Activated naive CD8-positive, alpha-beta T cell treated with anti-CD3 and anti-CD28 coated beads for 36 hours (primary cell): Measurements from ENCODE around the gene RHBDD3. TPM values are rescaled to one million over a fixed set of nuclear protein-coding genes. Genes with fewer than 3 reads are reported as not detected.

Experiments
- DNase-seq: peaks from one replicate; pipeline ENCODE4 v3.0.0; 2021
- H3K27ac Mint-ChIP-seq: one replicate; pipeline ENCODE4 v1.8.0; 2022; ENCODE audit warnings: mild to moderate bottlenecking, moderate library complexity, mixed read lengths
- H3K27me3 Mint-ChIP-seq: one replicate; pipeline ENCODE4 v1.8.0; 2022; ENCODE audit warnings: mild to moderate bottlenecking, mixed read lengths
- H3K36me3 Mint-ChIP-seq: one replicate; pipeline ENCODE4 v1.8.0; 2021; ENCODE audit warnings: mild to moderate bottlenecking, mixed read lengths
- H3K4me1 Mint-ChIP-seq: one replicate; pipeline ENCODE4 v1.8.0; 2021; ENCODE audit warnings: mixed read lengths
- H3K4me3 Mint-ChIP-seq: one replicate; pipeline ENCODE4 v1.8.0; 2022; ENCODE audit warnings: mild to moderate bottlenecking, moderate library complexity, mixed read lengths
- H3K9me3 Mint-ChIP-seq: one replicate; pipeline ENCODE4 v1.8.0; 2022; ENCODE audit warnings: mixed read lengths
- total RNA-seq, 2 experiments: library from RNA; stranded (reverse); gene quantifications; one replicate each; pipeline ENCODE4 v1.2.3, GENCODE V29; 2021

The RHBDD3 gene
- total RNA-seq, 2 experiments from 2014 or later: 32.4 to 33.1 TPM

- Mint-ChIP-seq H3K27ac (no peak overlapping the region), H3K36me3 (no peaks in the 10 kb centered on the region), H3K27me3 (peaks cover 37% of the 10 kb centered on the region), H3K4me3 (no peak overlapping the region), H3K4me1 (peaks cover 27% of the 10 kb centered on the region), H3K9me3 (no peaks in the 10 kb centered on the region)
- DNase-seq: peak; percentile 54
Observed at GRCh38 chr22:29308791-29309262, 41.0 kb upstream of the RHBDD3 start.

DNA sequence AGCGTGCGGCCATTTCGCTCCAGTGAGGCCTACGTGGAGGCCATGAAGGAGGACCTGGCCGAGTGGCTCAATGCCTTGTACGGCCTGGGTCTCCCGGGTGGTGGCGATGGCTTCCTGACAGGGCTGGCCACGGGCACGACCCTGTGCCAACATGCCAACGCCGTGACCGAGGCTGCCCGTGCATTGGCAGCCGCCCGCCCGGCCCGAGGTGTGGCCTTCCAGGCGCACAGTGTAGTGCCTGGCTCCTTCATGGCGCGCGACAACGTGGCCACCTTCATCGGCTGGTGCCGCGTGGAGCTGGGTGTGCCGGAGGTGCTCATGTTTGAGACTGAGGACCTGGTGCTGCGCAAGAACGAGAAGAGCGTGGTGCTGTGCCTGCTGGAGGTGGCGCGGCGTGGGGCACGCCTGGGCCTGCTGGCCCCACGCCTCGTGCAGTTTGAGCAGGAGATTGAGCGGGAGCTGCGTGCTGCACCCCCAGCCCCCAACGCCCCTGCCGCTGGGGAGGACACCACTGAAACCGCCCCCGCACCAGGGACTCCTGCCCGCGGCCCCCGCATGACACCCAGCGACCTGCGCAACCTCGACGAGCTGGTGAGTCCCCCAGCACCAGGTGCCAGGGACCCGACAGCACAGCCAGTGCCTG, 40.5 kb upstream of the RHBDD3 start:
- H3K27ac Mint-ChIP-seq: no peak overlapping the region
- DNase-seq: no peak
- H3K4me3 Mint-ChIP-seq: no peak overlapping the region
- H3K4me1 Mint-ChIP-seq: peaks cover 23% of the 10 kb centered on the region
- peaks cover 31% of the 10 kb centered on the region for H3K27me3 Mint-ChIP-seq
- H3K36me3 Mint-ChIP-seq: no peaks in the 10 kb centered on the region
- H3K9me3 Mint-ChIP-seq: no peaks in the 10 kb centered on the region

- H3K27ac Mint-ChIP-seq: no peak overlapping the region
Observed at GRCh38 chr22:29307596-29308147, 39.9 kb upstream of the RHBDD3 start.

DNA sequence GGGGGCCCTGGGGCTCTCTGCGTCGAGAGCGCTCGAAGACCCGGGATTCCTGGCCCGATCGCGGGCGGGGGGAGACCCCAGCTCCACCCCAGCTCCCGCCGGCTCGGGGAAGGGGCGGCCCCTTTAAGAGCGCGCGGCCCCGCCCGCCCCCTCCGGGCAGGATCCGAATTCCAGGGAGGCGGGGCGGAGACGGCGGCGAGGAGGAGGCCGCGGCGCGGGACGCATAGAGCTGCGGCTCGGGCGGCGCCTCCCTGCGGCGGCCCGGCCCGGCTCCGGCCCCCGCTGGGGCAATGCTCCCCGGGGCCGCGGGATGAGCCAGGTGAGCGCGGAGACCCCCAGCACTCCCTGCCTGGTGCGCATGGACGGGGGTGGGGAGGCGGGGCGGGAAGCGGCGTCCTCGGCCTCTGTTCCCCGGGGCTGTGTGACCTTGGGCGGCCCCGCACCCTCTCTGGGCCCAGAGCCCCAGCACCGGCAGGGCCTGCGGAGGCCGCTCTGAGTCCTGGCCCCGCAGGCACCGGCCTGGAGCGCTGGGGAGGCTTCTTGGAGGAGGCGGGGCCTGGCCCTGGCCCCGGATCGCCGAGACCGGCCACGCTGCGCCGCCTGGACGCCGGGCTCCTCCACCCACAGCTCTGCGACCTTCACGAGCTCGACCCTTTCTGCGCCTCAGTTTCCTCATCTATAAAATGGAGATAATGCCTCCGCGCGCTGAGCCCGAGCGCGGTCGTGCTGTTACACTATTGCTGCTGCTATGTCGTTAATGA, 39.2 kb upstream of the RHBDD3 start:
- peaks cover 19% of the 10 kb centered on the region for H3K27me3 Mint-ChIP-seq
- no peaks in the 10 kb centered on the region for H3K36me3 Mint-ChIP-seq
- H3K4me3 Mint-ChIP-seq: peak overlapping the region; percentile 63
- DNase-seq: no peak
- no peak overlapping the region for H3K27ac Mint-ChIP-seq
- H3K9me3 Mint-ChIP-seq: no peaks in the 10 kb centered on the region
- peaks cover 21% of the 10 kb centered on the region for H3K4me1 Mint-ChIP-seq

More at GRCh38 chr22:29307596-29308147, 39.9 kb upstream of the RHBDD3 start:
- Mint-ChIP-seq H3K4me3 (peak overlapping the region; percentile 63), H3K27me3 (peaks cover 25% of the 10 kb centered on the region), H3K9me3 (no peaks in the 10 kb centered on the region), H3K4me1 (peaks cover 21% of the 10 kb centered on the region), H3K36me3 (no peaks in the 10 kb centered on the region)
- DNase-seq: no peak

GRCh38 chr22:29306175-29306834, 38.5 kb upstream of the RHBDD3 start, which contains the start of gene GAS2L1:
Gene GAS2L1, plus strand, starts transcription at chr22:29306650. Its CDS starts 1,456 bp downstream, at chr22:29308106.
- Mint-ChIP-seq H3K27ac (no peak within 1 kb of the TSS), H3K36me3 (no peaks in the 10 kb centered on the region), H3K9me3 (no peaks in the 10 kb centered on the region), H3K4me1 (peaks cover 21% of the 10 kb centered on the region), H3K27me3 (peaks cover 17% of the 10 kb centered on the region), H3K4me3 (peak within 1 kb of the TSS; percentile 63)
- DNase-seq: peak; percentile 65

DNA sequence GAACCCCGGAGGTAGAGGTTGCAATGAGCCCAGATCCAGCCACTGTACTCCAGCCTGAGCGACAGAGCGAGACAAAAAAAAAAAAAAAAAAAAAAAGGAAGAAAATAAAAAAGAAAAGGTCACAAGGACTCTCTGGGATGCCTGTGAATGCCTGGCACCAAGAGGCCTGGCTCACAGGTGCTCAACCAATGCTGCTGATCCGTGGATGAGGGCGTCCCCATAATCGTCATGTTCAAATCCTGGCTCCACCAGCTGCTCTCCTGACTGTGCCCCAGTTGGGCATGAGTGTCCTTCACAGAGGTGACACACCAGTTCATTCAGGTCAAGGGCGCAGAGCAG, 38.0 kb upstream of the RHBDD3 start:
- Mint-ChIP-seq H3K27me3 (peaks cover 17% of the 10 kb centered on the region), H3K9me3 (no peaks in the 10 kb centered on the region), H3K4me1 (peaks cover 17% of the 10 kb centered on the region), H3K36me3 (peaks cover 4% of the 10 kb centered on the region), H3K27ac (no peak overlapping the region), H3K4me3 (peak overlapping the region; percentile 62)
- no peak for DNase-seq

GRCh38 chr22:29302681-29303465, 35.1 kb upstream of the RHBDD3 start:
- peaks cover 17% of the 10 kb centered on the region for H3K27me3 Mint-ChIP-seq
- H3K4me1 Mint-ChIP-seq: peaks cover 9% of the 10 kb centered on the region
- H3K4me3 Mint-ChIP-seq: no peak overlapping the region
- no peak overlapping the region for H3K27ac Mint-ChIP-seq
- DNase-seq: no peak
- peaks cover 21% of the 10 kb centered on the region for H3K36me3 Mint-ChIP-seq
- no peaks in the 10 kb centered on the region for H3K9me3 Mint-ChIP-seq

DNA sequence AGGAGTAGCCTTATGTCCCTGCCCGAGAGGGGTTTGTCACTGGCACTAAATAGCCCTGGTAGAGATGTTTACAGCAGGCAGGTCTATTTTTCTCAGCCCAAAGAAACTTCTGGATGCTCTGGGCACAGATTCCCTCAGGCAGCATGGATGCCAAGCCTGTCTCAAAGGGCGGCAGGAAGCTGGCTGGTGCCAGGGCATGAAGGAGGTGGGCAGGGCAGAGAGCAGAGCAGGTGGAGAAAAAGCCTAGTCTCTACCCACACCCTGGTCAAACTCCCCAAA, 34.6 kb upstream of the RHBDD3 start:
- Mint-ChIP-seq H3K4me3 (no peak overlapping the region), H3K4me1 (peaks cover 6% of the 10 kb centered on the region), H3K27me3 (peaks cover 17% of the 10 kb centered on the region)

GRCh38 chr22:29301716-29302401, 34.1 kb upstream of the RHBDD3 start:
- H3K27me3 Mint-ChIP-seq: peaks cover 17% of the 10 kb centered on the region
- H3K36me3 Mint-ChIP-seq: peaks cover 30% of the 10 kb centered on the region
- H3K4me3 Mint-ChIP-seq: no peak overlapping the region
- peak overlapping the region; percentile 34 for H3K27ac Mint-ChIP-seq
- H3K9me3 Mint-ChIP-seq: no peaks in the 10 kb centered on the region
- DNase-seq: no peak
- H3K4me1 Mint-ChIP-seq: peaks cover 5% of the 10 kb centered on the region

More for the DNA sequence above, 34.6 kb upstream of the RHBDD3 start:
- Mint-ChIP-seq H3K27ac (peak overlapping the region; percentile 34), H3K36me3 (peaks cover 26% of the 10 kb centered on the region), H3K9me3 (no peaks in the 10 kb centered on the region)
- no peak for DNase-seq

- Mint-ChIP-seq H3K36me3 (peaks cover 30% of the 10 kb centered on the region), H3K4me3 (no peak overlapping the region), H3K4me1 (peaks cover 1% of the 10 kb centered on the region), H3K9me3 (no peaks in the 10 kb centered on the region), H3K27ac (peak overlapping the region; percentile 12), H3K27me3 (peaks cover 12% of the 10 kb centered on the region)
- DNase-seq: no peak
Observed at GRCh38 chr22:29300807-29301601, 33.2 kb upstream of the RHBDD3 start.

- DNase-seq: no peak
- Mint-ChIP-seq H3K36me3 (peaks cover 33% of the 10 kb centered on the region), H3K4me3 (no peak overlapping the region), H3K4me1 (no peaks in the 10 kb centered on the region), H3K27me3 (peaks cover 7% of the 10 kb centered on the region), H3K27ac (peak overlapping the region; percentile 51), H3K9me3 (no peaks in the 10 kb centered on the region)
Observed at GRCh38 chr22:29300467-29300806, 32.7 kb upstream of the RHBDD3 start.

DNA sequence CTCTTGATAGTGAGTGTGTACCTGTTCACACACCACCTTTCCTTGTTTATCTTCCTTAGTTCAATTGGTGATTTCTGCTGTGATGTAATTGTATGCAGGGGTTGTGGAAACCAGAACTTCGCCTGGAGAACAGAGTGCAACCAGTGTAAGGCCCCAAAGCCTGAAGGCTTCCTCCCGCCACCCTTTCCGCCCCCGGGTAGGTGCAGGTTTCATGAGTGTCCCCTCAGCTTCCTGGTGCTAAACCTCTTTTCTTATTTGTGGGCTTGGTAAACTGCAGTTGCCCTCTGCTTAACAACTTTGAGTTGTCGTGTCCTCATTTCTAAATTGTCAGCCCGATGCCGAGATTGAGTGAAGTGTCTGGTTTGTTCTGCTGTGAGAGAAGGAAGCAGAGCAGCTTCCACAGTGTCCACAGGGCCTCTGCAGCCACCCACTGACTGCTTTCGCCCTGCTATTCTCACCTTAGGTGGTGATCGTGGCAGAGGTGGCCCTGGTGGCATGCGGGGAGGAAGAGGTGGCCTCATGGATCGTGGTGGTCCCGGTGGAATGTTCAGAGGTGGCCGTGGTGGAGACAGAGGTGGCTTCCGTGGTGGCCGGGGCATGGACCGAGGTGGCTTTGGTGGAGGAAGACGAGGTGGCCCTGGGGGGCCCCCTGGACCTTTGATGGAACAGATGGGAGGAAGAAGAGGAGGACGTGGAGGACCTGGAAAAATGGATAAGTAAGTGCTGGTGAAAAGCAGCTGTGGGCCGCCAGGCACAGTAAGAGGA, 31.5 kb upstream of the RHBDD3 start:
- Mint-ChIP-seq H3K27me3 (no peaks in the 10 kb centered on the region), H3K36me3 (peaks cover 33% of the 10 kb centered on the region), H3K9me3 (no peaks in the 10 kb centered on the region), H3K4me3 (no peak overlapping the region), H3K27ac (peak overlapping the region; percentile 25), H3K4me1 (no peaks in the 10 kb centered on the region)
- DNase-seq: no peak

GRCh38 chr22:29298641-29299040, 30.9 kb upstream of the RHBDD3 start:
- no peaks in the 10 kb centered on the region for H3K9me3 Mint-ChIP-seq
- H3K4me3 Mint-ChIP-seq: no peak overlapping the region
- H3K27ac Mint-ChIP-seq: no peak overlapping the region
- no peaks in the 10 kb centered on the region for H3K4me1 Mint-ChIP-seq
- no peaks in the 10 kb centered on the region for H3K27me3 Mint-ChIP-seq
- DNase-seq: no peak
- peaks cover 36% of the 10 kb centered on the region for H3K36me3 Mint-ChIP-seq
